ENCODE results near the gene CYLD.

CYLD gene

GRCh38 chr16:50741781-50742575 is at the start of gene CYLD:
CYLD (plus strand) TSS chr16:50742086; CDS start chr16:50749699, 7,613 bp downstream.
- peak; percentile 99 for DNase-seq

DNA sequence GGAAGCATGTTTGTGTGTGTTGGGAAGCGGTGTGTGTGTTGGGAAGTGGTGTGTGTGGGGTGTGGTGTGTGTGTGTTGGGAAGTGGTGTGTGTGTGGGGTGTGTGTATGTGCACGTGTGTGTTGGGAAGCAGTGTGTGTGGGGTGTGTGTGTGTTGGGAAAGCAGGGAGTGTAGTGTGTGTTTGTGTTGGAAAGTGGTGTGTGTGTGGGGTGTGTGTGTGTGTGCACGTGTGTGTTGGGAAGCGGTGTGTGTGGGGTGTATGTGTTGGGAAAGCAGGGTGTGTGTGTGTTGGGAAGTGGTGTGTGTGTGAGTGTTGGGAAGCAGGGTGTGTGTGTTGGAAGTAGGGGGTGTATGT is 49.3 kb upstream of the CYLD start:
- DNase-seq: no peak

GRCh38 chr16:50692999-50693781 is 48.7 kb upstream of the CYLD start, which contains the start of gene NOD2:
NOD2 (plus strand) TSS chr16:50693606; CDS start chr16:50699496, 5,890 bp downstream.
- no peak for DNase-seq

DNA sequence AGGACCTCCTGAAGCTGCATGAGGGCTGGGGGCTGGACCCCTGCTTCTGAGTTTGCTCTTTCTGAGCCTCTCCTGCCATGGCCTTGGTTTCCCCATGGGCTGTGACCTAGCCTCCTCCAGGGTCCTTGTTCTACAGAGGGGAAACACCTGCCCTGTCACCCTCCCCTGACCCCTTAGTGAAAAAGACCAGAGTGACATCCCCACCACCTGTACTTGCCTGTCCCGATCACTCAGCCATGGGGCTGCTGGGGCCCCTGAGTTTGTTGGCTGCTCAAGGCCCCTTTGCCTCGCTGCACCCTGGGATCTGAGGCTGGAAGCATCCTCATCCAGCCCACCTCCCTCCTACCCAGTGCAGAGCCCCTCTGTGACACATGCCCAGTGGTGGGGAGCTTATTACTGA is 47.7 kb upstream of the CYLD start:
- no peak for DNase-seq

- DNase-seq: no peak
These were observed 46.6 kb upstream of the CYLD start for GRCh38 chr16:50695017-50696000.

GRCh38 chr16:50696126-50696525 is 45.8 kb upstream of the CYLD start:
- DNase-seq: no peak

- DNase-seq: no peak
These were observed 45.1 kb upstream of the CYLD start for GRCh38 chr16:50696575-50697420.

GRCh38 chr16:50697421-50697715 is 44.5 kb upstream of the CYLD start:
- DNase-seq: no peak

DNA sequence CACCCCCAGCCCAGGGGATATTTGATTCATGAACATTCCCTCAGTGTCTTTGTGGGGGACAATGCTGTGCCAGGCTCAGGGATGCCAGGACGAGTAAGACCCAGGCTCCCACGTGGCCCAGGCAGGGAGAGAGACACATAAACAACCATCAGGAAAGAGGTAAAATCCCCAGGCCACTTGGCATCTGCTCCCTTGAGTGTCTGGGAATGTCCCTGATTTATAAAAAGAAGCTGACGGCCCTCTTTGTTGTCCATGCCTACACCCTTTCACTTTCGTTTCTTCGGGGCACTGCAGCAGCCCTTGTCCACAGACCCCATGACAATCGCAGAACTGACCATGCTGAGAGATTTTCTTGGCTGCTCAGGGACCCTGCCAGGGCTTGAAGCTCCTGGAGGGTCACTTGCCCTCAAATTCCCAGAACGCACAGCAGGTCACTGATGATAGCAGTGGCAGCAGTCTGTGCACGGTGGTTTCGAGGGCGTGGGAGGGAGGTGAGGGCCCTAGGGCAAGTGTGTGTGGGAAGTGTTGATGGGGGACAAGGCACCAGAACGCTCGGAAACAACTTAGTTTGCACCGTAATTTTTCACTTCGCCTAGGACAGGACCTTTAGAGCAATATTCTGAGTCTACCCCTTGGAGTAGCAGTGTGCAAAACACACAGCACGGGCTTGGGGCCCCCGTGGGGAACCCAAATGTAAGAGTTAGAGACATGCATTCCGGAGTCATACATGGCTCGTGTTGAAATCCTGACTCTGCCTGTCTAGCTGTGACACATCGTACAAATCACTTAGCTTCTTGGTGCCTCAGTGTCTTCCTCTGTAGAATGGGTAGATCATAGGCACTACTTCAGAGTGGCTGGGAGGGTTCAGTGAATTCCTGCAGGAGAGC is 43.8 kb upstream of the CYLD start:
- no peak for DNase-seq

DNA sequence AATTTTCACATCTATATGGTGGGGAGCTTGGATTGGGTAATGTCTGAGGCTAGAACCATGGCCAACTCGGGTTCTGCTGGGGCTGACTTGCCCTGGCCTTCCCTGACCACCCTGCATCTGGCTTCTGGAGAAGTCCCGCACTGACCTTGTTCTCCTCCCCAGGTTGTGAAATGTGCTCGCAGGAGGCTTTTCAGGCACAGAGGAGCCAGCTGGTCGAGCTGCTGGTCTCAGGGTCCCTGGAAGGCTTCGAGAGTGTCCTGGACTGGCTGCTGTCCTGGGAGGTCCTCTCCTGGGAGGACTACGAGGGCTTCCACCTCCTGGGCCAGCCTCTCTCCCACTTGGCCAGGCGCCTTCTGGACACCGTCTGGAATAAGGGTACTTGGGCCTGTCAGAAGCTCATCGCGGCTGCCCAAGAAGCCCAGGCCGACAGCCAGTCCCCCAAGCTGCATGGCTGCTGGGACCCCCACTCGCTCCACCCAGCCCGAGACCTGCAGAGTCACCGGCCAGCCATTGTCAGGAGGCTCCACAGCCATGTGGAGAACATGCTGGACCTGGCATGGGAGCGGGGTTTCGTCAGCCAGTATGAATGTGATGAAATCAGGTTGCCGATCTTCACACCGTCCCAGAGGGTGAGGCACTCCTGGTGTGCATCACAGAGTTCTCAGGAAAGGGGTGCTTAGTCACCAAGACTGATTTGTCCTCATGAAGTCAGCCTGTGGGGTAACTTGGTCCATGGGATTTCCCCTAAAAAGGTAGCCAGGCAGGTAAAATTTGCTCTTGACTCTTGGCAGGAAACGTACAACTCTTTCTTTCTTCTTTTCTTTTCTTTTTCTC is 42.3 kb upstream of the CYLD start:
- DNase-seq: no peak

- DNase-seq: peak; percentile 82
These were observed 39.2 kb upstream of the CYLD start for GRCh38 chr16:50702725-50703124.

DNA sequence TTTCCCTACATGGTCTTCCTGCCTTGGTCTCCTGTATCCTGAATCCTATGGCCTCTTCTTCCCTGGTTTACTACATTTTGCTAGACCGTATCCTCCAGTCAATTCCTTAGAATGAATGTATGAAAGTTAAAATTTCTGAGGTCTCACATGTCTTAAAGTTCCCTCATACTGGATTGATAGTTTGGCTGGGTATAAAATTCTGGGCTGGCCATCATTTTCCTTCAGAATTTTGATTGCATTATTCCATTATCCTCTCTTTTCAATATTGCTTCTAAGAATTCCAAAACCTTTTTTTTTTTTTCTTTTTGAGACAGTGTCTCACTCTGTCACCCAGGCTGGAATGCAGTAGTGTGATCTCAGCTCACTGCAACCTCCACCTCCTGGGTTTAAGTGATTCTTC is 37.6 kb upstream of the CYLD start:
- DNase-seq: no peak

DNA sequence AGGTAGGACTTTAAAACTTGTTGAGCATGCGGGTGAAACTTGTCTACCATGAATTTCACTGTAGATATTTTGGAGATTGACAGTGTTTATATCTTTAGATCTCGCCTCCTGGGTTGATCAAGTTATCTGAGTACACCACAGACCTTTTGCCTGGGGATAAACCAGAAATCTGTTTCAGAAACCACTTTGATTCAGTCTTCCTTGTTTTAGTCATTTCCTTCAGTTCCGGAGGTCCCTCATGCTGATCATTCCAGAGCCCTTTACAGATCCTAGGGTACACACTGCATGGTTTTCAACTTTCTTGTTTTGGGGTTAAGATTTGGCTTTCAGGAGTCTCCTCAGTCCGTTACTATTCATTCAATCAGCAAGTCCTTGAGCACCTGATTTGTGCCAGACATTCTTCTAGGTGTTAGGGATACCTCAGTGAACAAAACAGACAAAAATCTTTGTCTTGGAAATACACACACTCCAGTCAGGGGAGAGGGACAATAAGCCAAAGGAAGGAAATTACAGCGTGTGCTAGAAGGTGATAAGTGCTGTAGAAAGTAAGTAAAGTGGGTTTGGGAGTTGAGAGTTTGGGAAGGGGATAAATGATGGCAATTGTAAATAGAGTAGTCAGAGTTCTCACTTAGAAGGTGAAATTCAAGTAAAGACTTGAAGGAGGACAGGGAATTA is 36.3 kb upstream of the CYLD start:
- no peak for DNase-seq

GRCh38 chr16:50706250-50706649 is 35.6 kb upstream of the CYLD start:
- no peak for DNase-seq

DNA sequence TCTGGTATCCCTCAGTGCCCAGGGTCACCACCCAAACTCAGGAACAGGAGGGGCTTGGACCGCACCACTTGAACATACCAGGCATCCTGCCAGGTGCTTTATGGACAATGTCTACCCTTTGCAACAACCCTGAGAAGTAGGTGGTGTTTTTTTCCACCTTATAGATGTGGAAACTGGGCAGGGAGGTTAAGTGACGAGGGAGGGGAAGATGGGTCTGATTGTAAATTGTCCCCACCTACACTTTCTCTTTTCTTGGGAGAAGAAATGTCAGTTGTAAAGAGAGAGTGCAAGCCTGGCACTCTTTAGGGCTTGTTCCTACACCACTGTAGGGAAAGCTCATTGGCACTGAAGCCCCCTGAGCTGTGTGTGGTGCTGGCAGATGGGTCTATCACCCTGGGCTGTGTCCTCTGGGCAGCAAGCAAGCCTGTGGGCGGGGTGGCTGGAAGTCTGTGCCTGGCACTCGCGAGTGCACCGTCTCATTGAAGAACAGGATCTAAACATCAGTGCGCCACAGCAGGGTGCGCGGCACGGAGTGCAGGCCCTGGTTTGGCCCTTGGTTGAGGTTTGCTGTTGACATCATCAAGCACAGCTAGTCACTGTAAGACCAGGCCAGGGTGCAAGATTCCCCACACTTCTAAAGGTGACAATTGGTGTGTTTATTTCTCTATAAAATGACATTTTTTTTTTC is 33.4 kb upstream of the CYLD start:
- DNase-seq: no peak

GRCh38 chr16:50709061-50709684 is 32.7 kb upstream of the CYLD start:
- no peak for DNase-seq

DNA sequence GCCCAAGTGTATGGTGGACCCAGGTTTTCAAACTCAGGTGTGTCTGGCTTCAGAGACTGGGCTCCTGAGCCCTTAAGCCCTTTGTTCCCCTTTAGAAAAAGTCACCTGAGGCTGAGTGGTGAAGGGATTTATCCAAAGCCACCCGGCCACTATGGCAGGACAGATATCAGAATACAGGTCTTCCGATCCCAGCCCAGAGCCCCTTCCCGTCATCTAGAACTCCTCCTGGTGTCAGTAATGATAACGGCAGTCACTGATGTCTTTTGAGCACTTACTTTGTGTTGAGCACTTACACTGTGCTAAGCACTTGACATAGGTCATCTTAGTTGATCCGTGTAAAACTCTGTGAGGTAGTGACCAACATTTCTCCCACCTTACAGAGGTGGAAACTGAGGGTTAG is 31.9 kb upstream of the CYLD start:
- DNase-seq: no peak

DNA sequence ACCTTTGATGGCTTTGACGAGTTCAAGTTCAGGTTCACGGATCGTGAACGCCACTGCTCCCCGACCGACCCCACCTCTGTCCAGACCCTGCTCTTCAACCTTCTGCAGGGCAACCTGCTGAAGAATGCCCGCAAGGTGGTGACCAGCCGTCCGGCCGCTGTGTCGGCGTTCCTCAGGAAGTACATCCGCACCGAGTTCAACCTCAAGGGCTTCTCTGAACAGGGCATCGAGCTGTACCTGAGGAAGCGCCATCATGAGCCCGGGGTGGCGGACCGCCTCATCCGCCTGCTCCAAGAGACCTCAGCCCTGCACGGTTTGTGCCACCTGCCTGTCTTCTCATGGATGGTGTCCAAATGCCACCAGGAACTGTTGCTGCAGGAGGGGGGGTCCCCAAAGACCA is 30.8 kb upstream of the CYLD start:
- DNase-seq: no peak

Measured in NCI-H2171 (cell line).